Astrocyte of the spinal cord (primary cell): Measurements from ENCODE around the gene DNAJA4.

Source experiments
- DNase-seq: peaks from one replicate; pipeline ENCODE4 v3.0.0; 2011; ENCODE audit warnings: low read depth, low spot score
- H3K4me3 ChIP-seq: 2 replicates; pipeline ENCODE4 v1.5.1; 2011; ENCODE audit warnings: low read depth, mild to moderate bottlenecking, low read length, moderate library complexity
- in situ Hi-C: cut with HindIII; loops from 2 replicates; pipeline ENCODE4 v1.10.0; 2017; ENCODE audit warnings: low sequenced_read_pairs
- TF ChIP-seq, protein P1 (sequence below): IDR thresholded peaks from 2 replicates; pipeline ENCODE4 v1.5.1; 2012; ENCODE audit warnings: low read depth, mild to moderate bottlenecking, low read length, inconsistent platforms

DNAJA4 gene

DNA sequence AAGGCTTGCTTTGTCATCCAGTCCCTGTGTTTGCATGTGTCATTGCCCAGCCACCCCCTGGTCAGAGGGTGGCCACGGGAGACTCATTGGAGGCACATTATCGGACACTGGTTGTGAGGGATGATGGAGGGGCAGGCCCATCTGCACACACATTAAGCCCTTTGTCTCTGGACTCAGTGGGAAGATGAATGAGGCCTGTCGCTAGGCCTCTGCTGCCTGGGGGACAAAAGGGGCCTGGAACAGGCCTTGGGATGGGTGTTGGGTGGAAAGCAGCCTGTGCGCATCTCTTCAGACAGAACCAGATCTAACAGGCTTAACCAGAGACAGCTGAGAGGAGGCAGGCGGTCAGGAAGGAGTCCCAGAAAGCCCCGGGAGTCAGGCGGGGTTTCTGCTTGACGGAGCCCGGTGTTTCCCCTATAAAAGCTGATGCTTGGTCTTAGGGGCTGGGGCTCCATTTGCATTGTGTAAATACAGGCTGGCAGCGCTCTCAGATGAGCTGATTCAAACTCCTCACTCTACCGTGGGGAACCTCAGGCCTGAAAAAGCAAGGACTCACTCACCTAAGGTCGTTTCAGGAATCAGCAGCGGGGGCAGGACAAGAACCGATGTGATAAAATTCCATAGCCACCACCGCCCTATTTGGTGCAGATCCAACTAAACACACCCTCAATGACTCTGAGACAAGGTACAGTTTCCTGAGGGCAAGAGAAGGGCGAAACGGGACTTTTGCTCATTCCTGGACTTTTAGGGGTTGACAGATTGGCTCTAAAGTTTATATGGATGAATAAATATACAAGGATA is 52.1 kb downstream of the DNAJA4 start:
- TF ChIP-seq, protein P1, sequence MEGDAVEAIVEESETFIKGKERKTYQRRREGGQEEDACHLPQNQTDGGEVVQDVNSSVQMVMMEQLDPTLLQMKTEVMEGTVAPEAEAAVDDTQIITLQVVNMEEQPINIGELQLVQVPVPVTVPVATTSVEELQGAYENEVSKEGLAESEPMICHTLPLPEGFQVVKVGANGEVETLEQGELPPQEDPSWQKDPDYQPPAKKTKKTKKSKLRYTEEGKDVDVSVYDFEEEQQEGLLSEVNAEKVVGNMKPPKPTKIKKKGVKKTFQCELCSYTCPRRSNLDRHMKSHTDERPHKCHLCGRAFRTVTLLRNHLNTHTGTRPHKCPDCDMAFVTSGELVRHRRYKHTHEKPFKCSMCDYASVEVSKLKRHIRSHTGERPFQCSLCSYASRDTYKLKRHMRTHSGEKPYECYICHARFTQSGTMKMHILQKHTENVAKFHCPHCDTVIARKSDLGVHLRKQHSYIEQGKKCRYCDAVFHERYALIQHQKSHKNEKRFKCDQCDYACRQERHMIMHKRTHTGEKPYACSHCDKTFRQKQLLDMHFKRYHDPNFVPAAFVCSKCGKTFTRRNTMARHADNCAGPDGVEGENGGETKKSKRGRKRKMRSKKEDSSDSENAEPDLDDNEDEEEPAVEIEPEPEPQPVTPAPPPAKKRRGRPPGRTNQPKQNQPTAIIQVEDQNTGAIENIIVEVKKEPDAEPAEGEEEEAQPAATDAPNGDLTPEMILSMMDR, result no peak
- no peak for DNase-seq
- no peak overlapping the region for H3K4me3 ChIP-seq
- in situ Hi-C loops, result no loop called here

DNA sequence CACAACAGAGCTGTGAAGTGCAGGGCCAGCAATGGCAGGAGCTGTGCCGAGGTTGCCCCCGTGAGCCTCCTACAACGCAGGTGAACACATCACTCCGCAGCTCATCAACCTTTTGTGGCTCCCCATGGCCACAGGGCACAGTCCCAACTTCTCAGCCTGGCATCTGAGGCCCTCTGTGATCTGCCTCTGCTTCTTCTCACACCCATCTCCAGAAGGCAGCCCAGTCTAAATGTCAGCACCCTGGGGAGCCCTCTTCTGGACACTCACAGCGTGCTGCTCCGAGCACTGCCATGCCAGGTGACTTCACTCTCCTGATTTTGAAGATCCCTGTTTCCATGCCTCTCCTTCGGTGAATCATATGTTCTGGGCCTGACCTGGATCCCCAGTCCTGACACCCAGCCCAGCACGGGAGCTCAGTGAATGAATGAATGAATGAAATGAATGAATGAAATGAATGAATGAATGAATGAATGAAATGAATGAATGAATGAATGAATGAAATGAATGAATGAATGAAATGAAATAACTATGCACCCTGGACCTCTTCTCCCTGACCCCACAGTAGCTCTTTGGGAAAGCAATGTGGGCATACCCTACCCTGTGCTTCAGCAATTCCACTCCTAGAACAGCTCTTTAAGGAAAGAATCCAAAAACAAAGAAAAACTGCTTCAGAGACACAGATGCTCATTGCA is 52.9 kb downstream of the DNAJA4 start:
- TF ChIP-seq, protein P1, result peak; percentile 11
- in situ Hi-C loops, result no loop called here
- no peak for DNase-seq
- H3K4me3 ChIP-seq, result no peak overlapping the region

DNA sequence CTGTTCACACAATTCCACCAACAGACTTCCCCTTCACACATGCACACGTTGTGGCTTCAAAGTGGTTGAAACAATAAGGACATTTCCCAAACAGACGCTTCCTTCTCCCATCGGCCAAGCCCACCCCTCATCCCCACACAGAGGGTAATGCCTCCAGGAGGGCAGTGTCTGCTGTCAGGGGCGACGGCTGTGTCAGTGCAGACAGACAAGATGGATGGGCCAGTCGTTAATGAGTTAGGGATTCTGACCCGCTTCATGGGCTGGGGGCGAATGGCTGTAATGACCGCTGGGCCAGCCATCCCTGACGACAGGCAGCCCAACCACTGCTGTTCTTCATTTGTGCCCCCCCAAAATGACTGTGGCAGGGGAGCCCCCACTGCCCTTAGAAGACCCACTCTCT is 55.2 kb downstream of the DNAJA4 start:
- DNase-seq, result no peak
- H3K4me3 ChIP-seq, result no peak overlapping the region
- in situ Hi-C loops, result no loop called here
- TF ChIP-seq, protein P1, result no peak

DNA sequence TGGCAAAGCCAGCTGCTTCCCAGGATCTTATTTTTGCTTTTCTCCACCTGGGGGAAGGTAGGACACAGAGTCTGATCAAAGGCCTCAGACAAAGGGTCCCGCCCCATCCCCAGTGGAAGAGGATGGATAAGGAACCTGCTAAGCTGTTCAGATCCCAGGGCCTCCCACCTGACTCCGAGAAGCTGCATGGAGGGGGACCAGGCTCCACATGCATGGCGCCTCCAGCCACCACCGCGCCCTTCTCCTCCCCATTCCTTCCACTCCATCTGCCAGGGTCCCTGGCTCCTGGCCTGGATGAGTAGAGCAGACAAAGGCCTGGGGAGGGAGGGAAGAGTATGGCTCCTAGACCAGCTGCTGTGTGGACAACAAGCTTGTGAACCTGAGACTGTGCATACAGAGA is 55.8 kb downstream of the DNAJA4 start:
- DNase-seq, result no peak
- TF ChIP-seq, protein P1, result no peak
- no peak overlapping the region for H3K4me3 ChIP-seq
- in situ Hi-C loops, result no loop called here

DNA sequence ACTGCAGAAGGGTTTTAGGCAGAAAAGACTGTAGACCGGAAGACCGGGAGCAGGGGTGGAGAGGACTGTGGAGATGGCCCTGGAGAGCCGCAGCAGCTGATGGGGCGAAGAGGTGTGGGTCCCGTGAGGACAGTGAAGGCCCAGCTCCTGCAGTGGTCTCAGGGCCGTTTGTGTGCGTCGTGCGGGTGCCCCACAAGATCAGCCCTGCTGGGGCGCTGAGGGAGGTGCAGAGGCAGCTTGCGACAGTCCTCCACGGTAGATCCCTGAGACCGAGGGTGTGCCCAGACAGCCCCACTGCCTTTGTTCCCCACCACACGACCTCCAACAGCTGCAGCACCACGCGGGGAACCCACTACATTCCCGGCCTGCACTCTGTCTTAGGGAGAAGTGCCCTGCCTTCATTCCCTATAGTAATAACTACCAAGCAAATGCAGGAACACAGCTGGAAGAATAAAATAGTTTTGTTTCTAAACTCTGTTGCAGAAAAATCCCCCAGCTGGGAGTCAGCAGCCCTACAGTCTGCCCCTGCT is 56.7 kb downstream of the DNAJA4 start:
- no peak for DNase-seq
- H3K4me3 ChIP-seq, result no peak overlapping the region
- TF ChIP-seq, protein P1, result no peak
- in situ Hi-C loops, result no loop called here

DNA sequence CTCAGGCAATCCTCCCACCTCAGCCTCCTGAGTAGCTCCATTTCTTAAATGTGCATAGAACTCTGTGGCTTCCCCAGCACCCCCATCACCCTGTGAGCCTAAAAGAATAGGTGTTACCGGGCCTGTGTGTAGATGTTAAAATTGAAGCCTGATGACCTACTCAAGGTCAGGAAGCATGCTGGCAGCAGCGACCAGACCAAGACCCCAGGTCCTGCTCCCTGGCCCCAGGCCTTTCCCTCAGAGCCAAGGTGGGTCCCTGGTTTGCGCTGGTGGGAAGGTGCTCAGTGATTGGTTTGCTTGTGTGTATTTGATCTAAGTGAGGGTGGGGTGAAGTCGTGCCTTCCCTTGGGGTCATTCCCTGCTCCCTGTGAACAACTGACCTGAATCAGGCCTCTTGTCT is 57.4 kb downstream of the DNAJA4 start:
- TF ChIP-seq, protein P1, result no peak
- DNase-seq, result no peak
- H3K4me3 ChIP-seq, result no peak overlapping the region
- in situ Hi-C loops, result no loop called here
